ENCODE data around the gene ZXDC. TPM values are rescaled to one million over a fixed set of nuclear protein-coding genes. Genes with fewer than 3 reads are reported as not detected.

The ZXDC gene, protein sequence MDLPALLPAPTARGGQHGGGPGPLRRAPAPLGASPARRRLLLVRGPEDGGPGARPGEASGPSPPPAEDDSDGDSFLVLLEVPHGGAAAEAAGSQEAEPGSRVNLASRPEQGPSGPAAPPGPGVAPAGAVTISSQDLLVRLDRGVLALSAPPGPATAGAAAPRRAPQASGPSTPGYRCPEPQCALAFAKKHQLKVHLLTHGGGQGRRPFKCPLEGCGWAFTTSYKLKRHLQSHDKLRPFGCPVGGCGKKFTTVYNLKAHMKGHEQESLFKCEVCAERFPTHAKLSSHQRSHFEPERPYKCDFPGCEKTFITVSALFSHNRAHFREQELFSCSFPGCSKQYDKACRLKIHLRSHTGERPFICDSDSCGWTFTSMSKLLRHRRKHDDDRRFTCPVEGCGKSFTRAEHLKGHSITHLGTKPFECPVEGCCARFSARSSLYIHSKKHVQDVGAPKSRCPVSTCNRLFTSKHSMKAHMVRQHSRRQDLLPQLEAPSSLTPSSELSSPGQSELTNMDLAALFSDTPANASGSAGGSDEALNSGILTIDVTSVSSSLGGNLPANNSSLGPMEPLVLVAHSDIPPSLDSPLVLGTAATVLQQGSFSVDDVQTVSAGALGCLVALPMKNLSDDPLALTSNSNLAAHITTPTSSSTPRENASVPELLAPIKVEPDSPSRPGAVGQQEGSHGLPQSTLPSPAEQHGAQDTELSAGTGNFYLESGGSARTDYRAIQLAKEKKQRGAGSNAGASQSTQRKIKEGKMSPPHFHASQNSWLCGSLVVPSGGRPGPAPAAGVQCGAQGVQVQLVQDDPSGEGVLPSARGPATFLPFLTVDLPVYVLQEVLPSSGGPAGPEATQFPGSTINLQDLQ
- 37.2 and 37.5 TPM in 2 replicates for total RNA-seq (2022)
- Bru-seq, nascent RNA = percentile 88 among the genes with signal in this experiment
- BruChase-seq, experiment 1, labeled RNA remaining after a 6-hour chase = percentile 92 among the genes with signal in this experiment
- BruChase-seq, experiment 2, labeled RNA remaining after a 2-hour chase = percentile 95 among the genes with signal in this experiment
- long read RNA-seq, transcript ZXDC-201 (6 exons, 2,579 nt) = minor isoform, 21 of 93 reads
- long read RNA-seq, transcript ZXDC-202 (10 exons, 3,405 nt) = major isoform, 31 of 93 reads
- long read RNA-seq, partial matches to known transcripts = 14 of 93 reads
- long read RNA-seq, other reads (novel, unspliced or antisense) = 27 of 93 reads

DNA sequence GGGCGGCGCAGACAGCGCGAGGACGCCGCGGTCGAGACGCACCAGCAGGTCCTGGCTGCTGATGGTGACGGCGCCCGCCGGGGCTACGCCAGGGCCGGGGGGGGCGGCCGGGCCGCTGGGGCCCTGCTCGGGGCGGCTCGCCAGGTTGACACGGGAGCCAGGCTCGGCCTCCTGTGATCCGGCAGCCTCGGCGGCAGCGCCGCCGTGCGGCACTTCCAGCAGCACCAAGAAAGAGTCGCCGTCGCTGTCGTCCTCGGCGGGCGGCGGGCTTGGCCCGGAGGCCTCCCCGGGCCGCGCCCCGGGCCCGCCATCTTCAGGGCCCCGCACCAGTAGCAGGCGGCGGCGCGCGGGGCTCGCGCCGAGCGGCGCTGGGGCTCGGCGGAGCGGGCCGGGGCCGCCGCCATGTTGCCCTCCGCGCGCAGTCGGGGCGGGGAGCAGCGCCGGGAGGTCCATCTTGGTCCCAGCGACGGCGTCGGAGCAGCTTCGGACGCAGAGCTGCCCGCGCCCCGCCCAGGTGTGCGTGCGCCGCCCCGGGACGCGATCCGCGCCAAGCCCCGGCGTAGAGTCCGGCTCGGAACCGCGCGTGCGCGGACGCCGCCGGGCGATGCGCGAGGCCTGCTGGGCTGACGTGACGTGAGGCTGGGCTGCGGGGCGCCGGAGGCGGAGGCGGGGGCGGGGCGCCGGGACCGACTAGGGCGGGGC, at the start of gene ZXDC:
ZXDC (minus strand) TSS at position 479 of the 702 bp plus-strand sequence; CDS start at position 453, 26 bp downstream.
- Mint-ChIP-seq H3K9me3 (ENCODE audit: unreplicated experiment) (no peaks in the 10 kb centered on the region), H3K27me3 (ENCODE audit: insufficient read depth, unreplicated experiment) (no peaks in the 10 kb centered on the region), H3K4me3 (ENCODE audit: unreplicated experiment) (peak within 1 kb of the TSS; percentile 82), H3K36me3 (ENCODE audit: insufficient read depth, unreplicated experiment) (peaks cover 23% of the 10 kb centered on the region), H3K27ac (ENCODE audit: low read depth, unreplicated experiment) (peak within 1 kb of the TSS; percentile 91), H3K4me1 (ENCODE audit: insufficient read depth, unreplicated experiment) (peaks cover 29% of the 10 kb centered on the region)
- CTCF ChIA-PET = interaction anchor here (0.6 to 2.2 kb wide), 6 partner anchors 15 to 807 kb away, joined by 3 to 7 read pairs (median 3); no protein-coding TSS in a partner anchor
- BruUV-seq (replicated peaks) = no TSS peak
- TF ChIP-seq, protein P1, sequence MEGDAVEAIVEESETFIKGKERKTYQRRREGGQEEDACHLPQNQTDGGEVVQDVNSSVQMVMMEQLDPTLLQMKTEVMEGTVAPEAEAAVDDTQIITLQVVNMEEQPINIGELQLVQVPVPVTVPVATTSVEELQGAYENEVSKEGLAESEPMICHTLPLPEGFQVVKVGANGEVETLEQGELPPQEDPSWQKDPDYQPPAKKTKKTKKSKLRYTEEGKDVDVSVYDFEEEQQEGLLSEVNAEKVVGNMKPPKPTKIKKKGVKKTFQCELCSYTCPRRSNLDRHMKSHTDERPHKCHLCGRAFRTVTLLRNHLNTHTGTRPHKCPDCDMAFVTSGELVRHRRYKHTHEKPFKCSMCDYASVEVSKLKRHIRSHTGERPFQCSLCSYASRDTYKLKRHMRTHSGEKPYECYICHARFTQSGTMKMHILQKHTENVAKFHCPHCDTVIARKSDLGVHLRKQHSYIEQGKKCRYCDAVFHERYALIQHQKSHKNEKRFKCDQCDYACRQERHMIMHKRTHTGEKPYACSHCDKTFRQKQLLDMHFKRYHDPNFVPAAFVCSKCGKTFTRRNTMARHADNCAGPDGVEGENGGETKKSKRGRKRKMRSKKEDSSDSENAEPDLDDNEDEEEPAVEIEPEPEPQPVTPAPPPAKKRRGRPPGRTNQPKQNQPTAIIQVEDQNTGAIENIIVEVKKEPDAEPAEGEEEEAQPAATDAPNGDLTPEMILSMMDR (IDR thresholded peaks at IDR 0.05; ENCODE audit: unreplicated experiment) = peak; percentile 17
- intact Hi-C loops (cut with micrococcal nuclease) = loop anchor here (2.0 to 10.0 kb wide), 2 partner anchors 63 to 231 kb away; no protein-coding TSS in a partner anchor
- POLR2A ChIA-PET = interaction anchor here (0.6 to 1.6 kb wide), 7 partner anchors 16 to 981 kb away, joined by 3 to 6 read pairs (median 3); no protein-coding TSS in a partner anchor
- DNase-seq (ENCODE audit: unreplicated experiment) = peak; percentile 92

DNA sequence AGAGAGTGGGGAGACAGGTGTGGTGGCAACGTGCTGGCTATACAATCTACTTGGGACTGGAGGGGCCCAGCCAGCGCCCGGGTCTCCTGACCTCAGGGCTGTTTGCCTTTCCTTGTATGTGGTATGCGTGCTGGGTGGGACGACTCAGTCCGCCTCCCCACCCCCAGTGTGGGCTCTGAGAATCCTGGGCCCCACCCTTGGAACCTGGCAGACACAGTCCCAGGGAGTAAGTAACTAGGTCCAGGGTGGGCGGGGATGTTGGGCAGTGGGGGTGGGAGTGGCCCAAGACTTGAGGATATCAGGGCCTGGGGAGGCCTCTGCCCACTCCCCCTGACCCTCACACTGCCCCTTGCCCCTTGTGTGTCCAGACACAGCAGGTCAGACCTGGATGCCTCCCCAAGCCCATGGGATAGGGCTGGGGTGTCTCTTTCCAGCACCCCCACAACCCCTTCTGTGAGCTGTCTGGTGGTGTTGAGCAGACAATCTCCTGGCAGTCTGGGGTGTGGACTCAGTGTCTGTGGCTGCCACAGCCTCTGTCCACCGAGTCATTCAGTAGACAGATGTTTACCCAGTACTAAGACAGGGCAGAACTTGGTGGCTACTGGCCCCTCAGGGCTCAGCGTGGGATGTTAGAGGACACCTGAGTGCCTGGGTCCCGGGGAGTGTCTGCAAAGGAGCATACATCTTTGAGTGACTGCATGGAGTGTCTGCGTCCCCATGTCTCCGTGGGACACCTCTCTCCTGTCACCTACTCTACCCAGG, 49.6 kb upstream of the ZXDC start:
- POLR2A ChIA-PET = no interaction called here
- TF ChIP-seq, protein P1 (IDR thresholded peaks at IDR 0.05; ENCODE audit: unreplicated experiment) = no peak
- no TSS peak for BruUV-seq (replicated peaks)
- DNase-seq (ENCODE audit: unreplicated experiment) = no peak
- intact Hi-C loops (cut with micrococcal nuclease) = no loop called here
- no peaks in the 10 kb centered on the region for H3K36me3 Mint-ChIP-seq (ENCODE audit: insufficient read depth, unreplicated experiment)
- no peak overlapping the region for H3K27ac Mint-ChIP-seq (ENCODE audit: low read depth, unreplicated experiment)
- no peaks in the 10 kb centered on the region for H3K27me3 Mint-ChIP-seq (ENCODE audit: insufficient read depth, unreplicated experiment)
- no peaks in the 10 kb centered on the region for H3K9me3 Mint-ChIP-seq (ENCODE audit: unreplicated experiment)
- H3K4me3 Mint-ChIP-seq (ENCODE audit: unreplicated experiment) = no peak overlapping the region
- CTCF ChIA-PET = interaction anchor here (0.7 kb wide), 1 partner anchor 12 kb away, joined by 3 read pairs; no protein-coding TSS in a partner anchor
- no peaks in the 10 kb centered on the region for H3K4me1 Mint-ChIP-seq (ENCODE audit: insufficient read depth, unreplicated experiment)

DNA sequence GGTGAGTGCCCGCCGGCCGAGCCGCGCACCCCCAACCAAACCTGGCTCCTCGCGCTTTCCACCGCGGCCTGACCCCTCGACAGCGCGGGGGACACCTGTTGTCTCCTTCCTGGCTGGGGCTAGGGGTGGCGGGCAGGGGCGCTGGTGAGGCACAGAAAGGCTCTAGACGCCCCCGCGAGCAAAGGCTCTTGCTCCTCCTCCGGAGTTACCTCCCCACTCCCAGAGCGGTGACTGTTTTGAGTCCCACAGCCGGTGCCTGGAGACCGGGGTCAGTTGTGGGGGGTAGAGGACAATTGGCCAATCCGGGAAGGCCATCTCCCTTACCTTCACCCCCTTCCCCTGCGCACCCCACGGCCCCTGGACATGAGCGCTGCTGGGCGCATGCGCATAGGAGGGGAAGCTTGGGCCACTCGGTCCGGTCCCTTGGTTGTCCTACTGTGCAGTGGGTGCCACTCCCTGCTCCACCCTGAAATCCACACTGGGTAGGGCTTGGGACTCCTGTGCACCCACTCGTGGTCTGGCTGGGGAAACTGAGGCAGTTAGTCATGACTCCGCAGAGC, 48.8 kb upstream of the ZXDC start:
- no peak for DNase-seq (ENCODE audit: unreplicated experiment)
- TF ChIP-seq, protein P1 (IDR thresholded peaks at IDR 0.05; ENCODE audit: unreplicated experiment) = no peak
- Mint-ChIP-seq H3K27me3 (ENCODE audit: insufficient read depth, unreplicated experiment) (no peaks in the 10 kb centered on the region), H3K36me3 (ENCODE audit: insufficient read depth, unreplicated experiment) (no peaks in the 10 kb centered on the region), H3K27ac (ENCODE audit: low read depth, unreplicated experiment) (no peak overlapping the region), H3K4me1 (ENCODE audit: insufficient read depth, unreplicated experiment) (no peaks in the 10 kb centered on the region), H3K9me3 (ENCODE audit: unreplicated experiment) (no peaks in the 10 kb centered on the region), H3K4me3 (ENCODE audit: unreplicated experiment) (no peak overlapping the region)
- ChIA-PET CTCF (interaction anchor here (0.6 kb wide), 1 partner anchor 1019 kb away, joined by 4 read pairs; no protein-coding TSS in a partner anchor), POLR2A (no interaction called here)
- intact Hi-C loops (cut with micrococcal nuclease) = loop anchor here (5.0 kb wide), 1 partner anchor 228 kb away; no protein-coding TSS in a partner anchor
- no TSS peak for BruUV-seq (replicated peaks)

All from MCF 10A (cell line).